Karpas-422 (cell line): ENCODE data around the gene TRIM4. TPM values are rescaled to one million over a fixed set of nuclear protein-coding genes. Genes with fewer than 3 reads are reported as not detected.

ENCODE experiments used
- DNase-seq: peaks from one replicate; pipeline ENCODE4 v3.0.0-alpha.2; 2015
- H2AFZ ChIP-seq: fragments of 200-600 bp; sonication (generic); 2 replicates; pipeline ENCODE4 v1.6.1; 2014; ENCODE audit warnings: antibody characterized with exemption, low read length, mixed read lengths
- H3K27ac ChIP-seq: fragments of 200-600 bp; sonication (generic); 2 replicates; pipeline ENCODE4 v1.5.1; 2014; ENCODE audit warnings: mild to moderate bottlenecking, low read length, moderate library complexity
- H3K27me3 ChIP-seq: fragments of 200-600 bp; sonication (generic); 2 replicates; pipeline ENCODE4 v1.6.1; 2014; ENCODE audit warnings: low read length, mixed read lengths
- H3K36me3 ChIP-seq: fragments of 200-600 bp; sonication (generic); 2 replicates; pipeline ENCODE4 v1.6.1; 2014; ENCODE audit warnings: low read length, mixed read lengths; ENCODE audit not compliant: insufficient read depth
- H3K4me1 ChIP-seq: fragments of 200-600 bp; sonication (generic); 2 replicates; pipeline ENCODE4 v1.6.1; 2014; ENCODE audit warnings: mild to moderate bottlenecking, low read length, mixed read lengths
- H3K4me2 ChIP-seq: fragments of 200-600 bp; sonication (generic); 2 replicates; pipeline ENCODE4 v1.6.1; 2014; ENCODE audit warnings: low read length, low read depth, mild to moderate bottlenecking; ENCODE audit not compliant: poor library complexity, severe bottlenecking
- H3K4me3 ChIP-seq: fragments of 200-600 bp; sonication (generic); 2 replicates; pipeline ENCODE4 v1.5.1; 2014; ENCODE audit warnings: mild to moderate bottlenecking, antibody characterized with exemption, low read length, mixed read lengths
- H3K79me2 ChIP-seq: fragments of 200-600 bp; sonication (generic); 2 replicates; pipeline ENCODE4 v1.6.1; 2014; ENCODE audit warnings: mild to moderate bottlenecking, low read length, mixed read lengths
- H3K9ac ChIP-seq: fragments of 200-600 bp; sonication (generic); 2 replicates; pipeline ENCODE4 v1.6.0; 2014; ENCODE audit warnings: low read length
- H3K9me2 ChIP-seq: fragments of 200-600 bp; sonication (generic), shearing (Covaris generic); replicated peaks from 2 replicates; pipeline ENCODE4 v1.6.0; 2014; ENCODE audit warnings: mild to moderate bottlenecking, low read length, moderate library complexity; ENCODE audit not compliant: insufficient read depth
- H3K9me3 ChIP-seq: fragments of 300-700, 200-600 bp; sonication (generic); 2 replicates; pipeline ENCODE4 v1.6.1; 2014; ENCODE audit warnings: low read length, mixed read lengths
- H4K20me1 ChIP-seq: fragments of 200-600 bp; sonication (generic); 2 replicates; pipeline ENCODE4 v1.6.1; 2014; ENCODE audit warnings: mild to moderate bottlenecking, antibody characterized with exemption, low read length, low read depth; ENCODE audit not compliant: insufficient read depth
- total RNA-seq: library from RNA; depleted of rRNA; stranded (reverse); fragments of >200 nt; shearing (Covaris generic); gene quantifications from 2 replicates; pipeline ENCODE4 v1.2.3, GENCODE V29; 2014; ENCODE audit warnings: low replicate concordance

The TRIM4 gene
- total RNA-seq, 1 experiment from 2014 or later = 25.2 TPM

DNA sequence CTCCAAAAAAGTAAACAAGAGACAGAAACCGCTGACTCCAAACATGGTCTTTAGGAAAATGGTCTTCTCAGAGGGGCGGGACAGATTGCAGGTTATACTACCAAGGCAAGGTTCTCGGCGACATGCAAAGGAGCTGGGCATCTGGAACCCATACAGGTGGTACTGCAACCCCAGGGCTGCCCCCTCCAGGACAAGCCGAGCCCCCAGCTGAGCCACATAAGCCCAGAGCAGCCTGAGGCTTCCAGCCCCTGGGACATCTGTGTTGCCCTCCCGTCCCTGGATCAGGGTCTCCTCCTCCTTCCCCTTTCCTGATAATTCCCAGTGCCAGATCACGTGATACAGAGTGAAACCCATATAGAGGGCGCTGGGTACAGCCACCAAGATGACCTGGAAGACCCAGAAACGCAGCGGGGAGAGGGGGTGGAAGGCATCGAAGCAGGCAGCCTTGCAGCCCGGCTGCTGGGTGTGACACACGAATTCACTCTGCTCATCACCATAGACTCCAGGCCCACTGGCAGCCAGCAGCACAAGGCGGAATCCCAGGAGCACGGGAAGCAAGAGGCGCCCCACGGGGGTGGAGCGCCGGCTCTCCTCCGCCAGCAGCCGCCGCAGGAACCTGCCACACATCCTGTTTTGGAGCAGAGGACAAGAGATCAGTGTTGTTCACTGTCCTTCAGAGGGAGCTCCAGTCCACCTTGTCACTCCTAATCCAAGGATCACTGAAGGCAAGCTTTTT, 9.8 kb upstream of the TRIM4 start, which contains the start of gene GJC3:
Gene GJC3, minus strand, starts transcription at position 627 of the 736 bp plus-strand sequence. Its CDS starts 0 bp downstream, at position 627.
- Histone ChIP-seq H4K20me1 (no peaks in the 10 kb centered on the region), H3K9me2 (no peaks in the 10 kb centered on the region), H3K9me3 (no peaks in the 10 kb centered on the region), H3K4me2 (peak within 1 kb of the TSS; percentile 61), H3K27ac (no peak within 1 kb of the TSS), H3K79me2 (no peaks in the 10 kb centered on the region), H3K4me3 (peak within 1 kb of the TSS; percentile 38; the same call in 1 of the 2 replicates), H3K36me3 (no peaks in the 10 kb centered on the region), H3K9ac (peak within 1 kb of the TSS; percentile 23; the same call in 1 of the 2 replicates), H2AFZ (peak within 1 kb of the TSS; percentile 18; the same call in 1 of the 2 replicates), H3K4me1 (peaks cover 12% of the 10 kb centered on the region), H3K27me3 (no peaks in the 10 kb centered on the region)
- DNase-seq = peak; percentile 51

DNA sequence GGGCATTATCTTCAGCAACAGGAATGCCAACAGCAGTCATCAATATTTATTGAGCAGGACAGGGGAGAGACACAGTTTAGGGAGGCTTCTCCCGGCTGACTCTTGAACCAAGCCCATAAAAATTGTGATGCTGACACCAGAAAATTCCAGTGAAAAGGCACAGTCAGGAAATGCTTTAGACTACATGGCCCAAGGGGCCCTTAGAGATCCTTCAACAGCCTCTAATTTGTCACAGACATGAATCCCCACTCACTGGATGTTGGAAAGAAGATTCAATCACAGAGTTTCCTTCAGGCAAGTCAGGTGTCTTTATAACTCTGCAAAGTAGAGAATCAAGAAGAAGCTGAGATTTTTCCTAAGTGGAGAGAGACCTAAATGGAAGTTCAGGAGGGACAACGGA, 8.9 kb upstream of the TRIM4 start:
- H2AFZ ChIP-seq = no peak overlapping the region
- no peaks in the 10 kb centered on the region for H3K36me3 ChIP-seq
- no peaks in the 10 kb centered on the region for H3K79me2 ChIP-seq
- H3K4me2 ChIP-seq = no peak overlapping the region
- H3K4me1 ChIP-seq = peaks cover 12% of the 10 kb centered on the region
- H3K9ac ChIP-seq = no peak overlapping the region
- no peak overlapping the region for H3K4me3 ChIP-seq
- no peaks in the 10 kb centered on the region for H3K9me2 ChIP-seq
- no peaks in the 10 kb centered on the region for H3K9me3 ChIP-seq
- no peak overlapping the region for H3K27ac ChIP-seq
- DNase-seq = no peak
- no peaks in the 10 kb centered on the region for H3K27me3 ChIP-seq
- H4K20me1 ChIP-seq = no peaks in the 10 kb centered on the region

DNA sequence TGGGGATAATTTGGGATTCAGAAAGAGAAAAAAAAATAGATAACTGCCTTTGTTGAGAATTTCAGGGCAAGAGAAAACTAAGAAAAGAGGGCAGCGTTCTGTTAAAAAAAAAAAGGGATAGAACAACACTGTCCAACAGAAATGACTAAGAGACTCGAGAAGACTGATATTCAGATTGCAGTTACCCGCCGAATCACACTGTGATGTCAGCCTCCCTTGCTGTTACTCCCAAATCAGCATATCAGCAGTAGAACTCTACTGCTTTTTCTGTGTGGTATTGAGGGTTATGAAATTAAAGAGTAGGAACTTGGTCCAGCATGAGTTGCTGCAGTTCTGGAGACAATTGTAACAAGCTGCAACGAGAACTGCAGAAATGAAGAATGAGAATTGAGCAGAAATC, 8.2 kb upstream of the TRIM4 start:
- Histone ChIP-seq H3K36me3 (no peaks in the 10 kb centered on the region), H4K20me1 (no peaks in the 10 kb centered on the region), H3K9me2 (no peaks in the 10 kb centered on the region), H3K9me3 (no peaks in the 10 kb centered on the region), H3K4me1 (peaks cover 12% of the 10 kb centered on the region), H3K4me3 (no peak overlapping the region), H3K27me3 (no peaks in the 10 kb centered on the region), H3K4me2 (no peak overlapping the region), H3K79me2 (no peaks in the 10 kb centered on the region), H3K27ac (no peak overlapping the region), H2AFZ (no peak overlapping the region), H3K9ac (no peak overlapping the region)
- DNase-seq = no peak

DNA sequence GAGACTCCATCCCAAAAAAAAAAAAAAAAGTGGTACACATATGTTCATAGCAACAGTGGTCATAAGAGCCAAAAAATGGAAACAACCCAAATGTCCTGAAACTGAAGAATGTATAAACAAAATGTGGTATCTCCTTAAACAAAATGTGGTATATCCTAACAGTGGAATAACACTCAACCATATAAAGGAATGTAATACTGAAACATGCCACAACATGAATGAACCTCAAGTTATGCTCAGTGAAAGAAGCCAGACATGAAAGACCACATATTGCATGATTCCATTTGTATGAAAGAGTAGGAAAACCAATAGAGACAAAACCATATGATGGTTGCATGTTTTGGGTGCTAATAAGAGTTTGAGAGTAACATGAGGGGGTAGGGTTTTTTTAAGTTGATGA, 7.0 kb upstream of the TRIM4 start:
- Histone ChIP-seq H3K9ac (no peak overlapping the region), H3K27me3 (no peaks in the 10 kb centered on the region), H3K27ac (no peak overlapping the region), H3K79me2 (no peaks in the 10 kb centered on the region), H2AFZ (no peak overlapping the region), H3K4me3 (no peak overlapping the region), H3K9me3 (no peaks in the 10 kb centered on the region), H3K4me1 (peaks cover 12% of the 10 kb centered on the region), H4K20me1 (no peaks in the 10 kb centered on the region), H3K9me2 (no peaks in the 10 kb centered on the region), H3K36me3 (no peaks in the 10 kb centered on the region), H3K4me2 (no peak overlapping the region)
- no peak for DNase-seq

DNA sequence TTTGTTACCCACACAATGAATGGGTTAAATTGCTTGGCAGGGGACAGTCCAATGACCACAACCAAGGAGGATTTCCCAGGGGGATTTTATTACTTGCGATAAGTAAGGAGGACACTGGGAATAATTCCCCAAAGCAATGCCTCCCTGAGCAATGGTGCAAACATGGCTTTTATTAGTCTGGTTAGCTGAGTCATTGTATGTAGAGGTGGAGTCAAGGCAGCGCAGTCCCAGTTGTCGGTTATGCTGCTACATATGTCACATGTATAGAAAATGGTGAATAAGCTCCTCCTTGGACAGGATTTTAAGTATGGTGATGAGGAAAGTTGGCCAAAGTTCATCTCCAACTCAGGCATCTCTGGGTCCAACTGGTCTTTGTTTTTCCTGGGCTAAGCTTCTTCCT, 3.9 kb upstream of the TRIM4 start:
- Histone ChIP-seq H4K20me1 (no peaks in the 10 kb centered on the region; the same call in 1 of the 2 replicates), H3K4me2 (no peak overlapping the region), H3K9me2 (no peaks in the 10 kb centered on the region; the same call in 1 of the 2 replicates), H3K4me1 (peaks cover 10% of the 10 kb centered on the region), H3K27ac (no peak overlapping the region), H3K27me3 (no peaks in the 10 kb centered on the region), H2AFZ (no peak overlapping the region), H3K9me3 (no peaks in the 10 kb centered on the region), H3K4me3 (no peak overlapping the region), H3K36me3 (no peaks in the 10 kb centered on the region), H3K9ac (no peak overlapping the region), H3K79me2 (peaks cover 17% of the 10 kb centered on the region)
- DNase-seq = no peak

DNA sequence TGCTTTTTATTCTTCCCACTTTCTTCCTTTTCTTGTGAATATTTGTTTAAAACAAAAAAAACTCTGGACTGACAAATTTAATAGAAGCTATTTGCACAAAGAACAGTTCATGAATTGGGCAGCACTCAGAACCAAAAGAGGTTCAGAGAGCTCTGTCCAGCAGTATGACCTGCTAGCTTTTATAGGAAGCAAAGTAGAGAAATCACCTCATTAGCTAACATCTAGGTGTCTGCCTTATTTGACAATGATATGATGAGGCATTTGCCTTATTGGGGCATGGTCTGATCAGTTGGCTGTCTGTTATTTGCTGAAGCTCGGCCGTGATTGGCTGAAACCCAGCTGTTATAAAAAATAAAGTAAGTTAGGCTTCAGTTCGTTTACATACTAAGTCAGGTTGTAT, 819 bp upstream of the TRIM4 start:
- H3K9me3 ChIP-seq = no peaks in the 10 kb centered on the region
- peaks cover 21% of the 10 kb centered on the region for H3K4me1 ChIP-seq
- H3K9me2 ChIP-seq = no peaks in the 10 kb centered on the region; the same call in 1 of the 2 replicates
- H3K36me3 ChIP-seq = 0 out of 2 replicates have a peak, but pooled peaks cover 6% of the 10 kb centered on the region
- H3K4me2 ChIP-seq = peak overlapping the region; percentile 71
- peaks cover 48% of the 10 kb centered on the region for H3K79me2 ChIP-seq
- H3K4me3 ChIP-seq = peak overlapping the region; percentile 73
- H3K27me3 ChIP-seq = no peaks in the 10 kb centered on the region
- peak overlapping the region; percentile 61 for H3K27ac ChIP-seq
- DNase-seq = peak; percentile 47
- H2AFZ ChIP-seq = no peak overlapping the region
- H3K9ac ChIP-seq = peak overlapping the region; percentile 92
- no peaks in the 10 kb centered on the region; the same call in 1 of the 2 replicates for H4K20me1 ChIP-seq

DNA sequence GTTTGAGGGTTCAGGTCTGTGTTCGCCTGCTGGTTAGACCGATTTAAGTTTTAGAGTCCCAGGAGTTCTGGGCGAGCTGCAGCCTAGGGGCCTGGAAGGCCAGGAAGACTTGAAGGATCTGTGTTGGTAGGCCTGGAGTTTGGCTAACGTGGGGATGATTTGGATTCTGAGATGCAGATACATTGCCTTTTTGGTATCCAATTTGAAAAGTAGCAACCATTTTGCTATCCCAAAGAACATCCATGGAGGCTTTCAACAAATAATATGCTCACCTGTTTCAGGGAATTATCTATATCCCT, 433 bp upstream of the TRIM4 start:
- H4K20me1 ChIP-seq = no peaks in the 10 kb centered on the region; the same call in 1 of the 2 replicates
- H3K27me3 ChIP-seq = no peaks in the 10 kb centered on the region
- H2AFZ ChIP-seq = peak overlapping the region; percentile 76; the same call in 1 of the 2 replicates
- H3K4me1 ChIP-seq = peaks cover 21% of the 10 kb centered on the region
- H3K79me2 ChIP-seq = peaks cover 49% of the 10 kb centered on the region
- peak overlapping the region; percentile 61 for H3K27ac ChIP-seq
- H3K36me3 ChIP-seq = 0 out of 2 replicates have a peak, but pooled peaks cover 6% of the 10 kb centered on the region
- DNase-seq = no peak
- peak overlapping the region; percentile 73 for H3K4me3 ChIP-seq
- H3K9me3 ChIP-seq = no peaks in the 10 kb centered on the region
- H3K9ac ChIP-seq = peak overlapping the region; percentile 92
- peak overlapping the region; percentile 71 for H3K4me2 ChIP-seq
- H3K9me2 ChIP-seq = no peaks in the 10 kb centered on the region; the same call in 1 of the 2 replicates

DNA sequence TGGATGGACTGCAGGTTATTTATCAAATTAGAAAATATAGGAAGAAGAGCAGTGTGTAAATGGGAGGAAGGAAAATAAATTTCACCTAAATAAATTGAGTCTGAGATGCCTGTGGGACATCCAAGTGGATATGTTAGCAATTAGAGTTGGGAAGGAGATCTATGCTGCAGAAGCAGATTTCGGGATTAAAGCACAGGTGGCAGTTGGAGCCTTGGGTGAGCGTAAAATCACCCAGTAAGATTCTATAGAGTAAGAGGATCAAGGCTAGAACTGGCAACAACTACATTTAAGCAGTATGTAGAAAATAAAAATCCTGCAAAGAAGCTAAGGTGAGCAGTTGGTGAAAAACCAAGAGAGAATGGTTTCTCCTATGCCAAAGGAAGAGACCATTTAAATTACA, 8.4 kb downstream of the TRIM4 start:
- H3K4me3 ChIP-seq = no peak overlapping the region
- H3K36me3 ChIP-seq = peaks cover 43% of the 10 kb centered on the region; the same call in 1 of the 2 replicates
- DNase-seq = no peak
- peaks cover 66% of the 10 kb centered on the region for H3K79me2 ChIP-seq
- H2AFZ ChIP-seq = no peak overlapping the region
- H4K20me1 ChIP-seq = peaks cover 10% of the 10 kb centered on the region; the same call in 1 of the 2 replicates
- H3K4me2 ChIP-seq = no peak overlapping the region
- H3K9me3 ChIP-seq = no peaks in the 10 kb centered on the region
- H3K9me2 ChIP-seq = no peaks in the 10 kb centered on the region
- no peak overlapping the region for H3K27ac ChIP-seq
- no peaks in the 10 kb centered on the region for H3K27me3 ChIP-seq
- no peaks in the 10 kb centered on the region for H3K4me1 ChIP-seq
- H3K9ac ChIP-seq = no peak overlapping the region
